ENCODE measurements around the gene CYYR1.

CYYR1 gene

GRCh38 chr21:26550326-26550725 is 22.8 kb downstream of the CYYR1 start:
- no peak for DNase-seq

DNA sequence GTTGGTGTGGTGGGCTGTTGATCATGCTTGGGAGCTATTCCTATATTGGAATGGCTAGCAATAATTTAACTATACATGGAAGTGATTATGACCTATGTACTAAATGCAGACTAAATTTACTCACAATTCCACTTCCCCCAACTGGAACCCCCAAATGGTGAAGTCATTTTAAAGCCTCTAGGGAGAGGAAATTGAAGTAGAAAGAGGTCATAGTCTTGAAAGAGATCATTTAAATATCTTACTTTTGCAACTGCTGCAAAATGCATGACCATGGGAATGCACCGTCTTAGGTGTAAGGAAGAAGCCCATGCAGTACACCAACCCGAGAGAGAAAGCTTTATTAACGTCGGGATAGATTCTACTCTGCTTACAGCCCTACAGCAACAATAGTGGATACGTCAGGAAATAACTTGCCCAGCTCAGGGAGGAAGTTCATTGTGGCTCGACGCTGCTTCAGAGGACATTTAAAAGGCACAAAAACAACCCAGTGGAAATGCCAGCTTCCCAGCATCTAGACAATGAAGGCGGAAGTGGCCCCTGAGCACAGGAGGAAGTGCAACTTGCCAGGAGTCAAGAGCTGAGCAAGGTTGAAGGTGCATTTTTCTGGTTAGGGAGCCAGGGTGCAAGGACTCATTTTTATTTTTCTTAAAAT is 26.5 kb downstream of the CYYR1 start:
- no peak for DNase-seq

- DNase-seq: no peak
Measured at GRCh38 chr21:26544201-26544775, 28.8 kb downstream of the CYYR1 start.

GRCh38 chr21:26540651-26541050 is 32.4 kb downstream of the CYYR1 start:
- DNase-seq: no peak

GRCh38 chr21:26539566-26539965 is 33.5 kb downstream of the CYYR1 start:
- no peak for DNase-seq

- DNase-seq: no peak
Measured at GRCh38 chr21:26534517-26534916, 38.6 kb downstream of the CYYR1 start.

GRCh38 chr21:26532208-26532607 is 40.9 kb downstream of the CYYR1 start:
- no peak for DNase-seq

GRCh38 chr21:26529526-26529925 is 43.6 kb downstream of the CYYR1 start:
- DNase-seq: no peak

DNA sequence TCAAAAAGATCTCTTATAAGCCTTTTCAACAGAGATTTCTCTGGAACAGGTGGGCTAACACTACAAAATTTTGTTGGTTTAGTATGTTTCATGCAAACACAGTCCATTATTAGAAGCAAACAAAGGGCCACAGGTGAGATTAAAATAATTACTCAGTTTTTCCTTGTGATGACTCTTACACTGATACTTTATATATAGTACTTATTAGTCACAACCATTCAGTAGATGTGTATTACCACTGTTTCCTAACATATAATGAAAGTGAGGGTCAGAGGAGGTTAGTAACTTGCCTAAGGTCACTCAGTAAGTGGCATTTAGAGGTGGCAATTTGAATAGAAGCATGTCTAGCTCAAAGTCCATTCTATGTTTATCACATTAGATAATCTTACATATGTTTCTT is 44.2 kb downstream of the CYYR1 start:
- no peak for DNase-seq

DNA sequence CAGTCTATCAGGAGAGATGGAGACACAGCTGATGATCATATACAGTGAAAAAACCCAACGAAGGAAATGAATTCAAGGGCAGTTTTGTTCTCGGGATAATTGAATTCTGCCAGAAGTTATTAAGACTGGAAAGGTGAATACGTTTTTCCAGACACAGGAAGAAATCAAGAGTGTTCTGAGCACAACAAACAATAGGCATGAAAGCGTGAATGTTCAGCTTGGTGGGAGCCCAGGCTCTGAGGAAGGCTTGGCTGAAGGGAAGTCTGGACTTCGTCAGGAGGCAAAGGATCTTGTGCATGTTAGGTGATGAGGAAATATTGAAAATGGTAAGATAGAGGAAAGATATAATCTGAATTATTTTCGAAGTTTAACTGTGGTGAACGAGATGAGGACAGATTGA is 50.4 kb downstream of the CYYR1 start:
- no peak for DNase-seq

GRCh38 chr21:26519142-26519541 is 53.9 kb downstream of the CYYR1 start:
- no peak for DNase-seq

DNA sequence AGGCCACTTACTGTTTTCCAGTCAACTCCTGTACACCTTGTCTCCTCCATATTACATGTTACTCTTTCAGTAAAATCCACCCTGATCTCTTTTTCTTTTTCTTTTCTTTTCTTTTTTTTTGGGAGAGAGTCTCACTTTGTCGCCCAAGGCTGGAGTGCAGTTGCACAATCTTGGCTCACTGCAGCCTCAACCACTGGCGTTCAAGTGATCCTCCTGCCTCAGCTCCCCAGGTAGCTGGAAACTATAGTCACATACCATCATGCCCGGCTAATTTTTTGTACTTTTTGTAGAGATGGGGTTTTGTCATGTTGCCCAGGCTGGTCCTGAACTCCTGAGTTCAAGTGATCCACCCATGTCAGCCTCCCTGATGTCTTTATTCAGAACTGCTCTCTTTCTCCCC is 57.8 kb downstream of the CYYR1 start:
- DNase-seq: no peak

- DNase-seq: no peak
Measured at GRCh38 chr21:26513212-26513611, 59.9 kb downstream of the CYYR1 start.

GRCh38 chr21:26512664-26513063 is 60.4 kb downstream of the CYYR1 start:
- no peak for DNase-seq

GRCh38 chr21:26508903-26509302 is 64.2 kb downstream of the CYYR1 start:
- DNase-seq: no peak

DNA sequence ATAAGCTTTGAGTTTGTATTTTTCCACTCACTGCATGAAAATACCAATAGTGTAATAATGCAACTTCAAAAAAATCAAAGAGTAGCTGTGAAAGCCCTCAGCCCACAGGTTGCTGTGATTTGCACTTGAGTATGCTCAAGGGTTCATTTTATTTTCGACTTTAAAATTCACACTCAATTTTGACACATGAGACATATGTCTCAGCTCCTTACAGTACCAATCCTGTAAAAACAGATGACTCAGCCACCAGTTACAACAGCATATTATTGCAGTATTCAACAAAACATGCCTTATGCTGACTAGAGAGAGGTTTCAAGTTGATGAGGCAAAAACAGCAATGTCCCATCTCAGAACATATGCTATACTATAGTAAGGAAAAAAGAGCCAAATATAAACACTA is 66.1 kb downstream of the CYYR1 start:
- DNase-seq: no peak

- DNase-seq: no peak
Measured at GRCh38 chr21:26505211-26505610, 67.9 kb downstream of the CYYR1 start.

DNA sequence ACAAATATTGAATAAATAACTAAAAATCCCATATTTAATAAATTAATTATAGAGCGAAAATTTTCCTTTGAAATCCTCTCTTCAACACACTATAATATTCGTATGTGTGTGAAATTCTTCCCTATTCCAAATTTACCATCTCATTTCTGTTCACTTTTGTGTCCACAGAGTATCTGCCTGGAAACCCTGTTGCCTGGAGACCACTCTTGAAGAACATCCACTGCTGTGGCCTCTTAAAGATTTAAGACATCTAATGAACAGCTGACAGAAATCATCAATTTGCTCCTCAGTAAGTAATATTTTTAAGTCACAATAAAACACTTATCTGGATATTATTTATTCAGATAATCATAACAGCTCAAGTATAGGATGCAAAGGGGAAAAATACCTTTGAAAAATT is 69.7 kb downstream of the CYYR1 start:
- no peak for DNase-seq

GRCh38 chr21:26501495-26502021 is 71.5 kb downstream of the CYYR1 start:
- DNase-seq: no peak

DNA sequence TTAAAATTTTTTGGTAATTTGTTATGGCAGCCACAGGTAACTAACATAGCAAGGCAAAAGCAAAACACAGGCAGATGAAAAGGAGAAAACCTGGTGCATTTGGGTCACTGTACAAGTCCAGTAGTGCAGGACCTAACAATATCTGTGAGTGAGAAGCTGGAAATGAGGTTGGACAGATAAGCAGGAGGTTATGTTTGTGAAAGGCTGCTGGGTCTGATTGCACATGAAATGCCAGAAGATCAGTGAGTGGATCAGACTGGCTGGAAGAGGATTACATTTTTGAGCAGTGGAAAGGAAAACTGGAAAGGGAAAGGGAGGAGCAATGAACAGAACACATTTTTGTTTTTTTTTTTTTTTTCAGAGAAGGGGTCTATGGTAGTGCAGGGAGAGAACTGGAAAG is 73.6 kb downstream of the CYYR1 start:
- DNase-seq: no peak

DNA sequence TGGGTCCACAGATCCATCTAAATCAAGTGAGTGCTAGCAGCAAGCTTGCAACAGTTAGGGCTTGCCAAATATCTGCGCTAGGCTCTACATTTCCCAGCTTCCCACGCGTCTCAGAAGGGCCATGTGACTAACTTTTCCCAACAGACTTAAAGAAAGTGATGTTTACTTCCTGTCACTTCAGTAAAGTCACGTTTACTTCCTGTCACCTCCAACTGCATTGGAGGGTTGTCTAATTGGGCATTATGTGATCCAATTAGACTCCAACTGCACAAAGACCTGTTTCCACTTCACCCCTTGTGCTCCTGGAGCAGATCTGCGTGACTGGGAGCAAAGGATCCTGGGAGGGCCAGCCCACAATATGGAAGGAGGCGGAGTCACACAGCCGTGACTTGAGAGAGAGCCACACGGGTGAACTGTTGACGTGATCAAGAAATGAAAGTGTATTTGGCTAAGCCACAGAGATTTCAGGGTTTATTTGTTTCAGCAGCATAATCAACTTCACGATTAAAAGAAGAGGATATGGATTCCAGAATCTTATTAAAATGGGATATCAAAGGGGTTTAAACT is 77.7 kb downstream of the CYYR1 start:
- no peak for DNase-seq

DNA sequence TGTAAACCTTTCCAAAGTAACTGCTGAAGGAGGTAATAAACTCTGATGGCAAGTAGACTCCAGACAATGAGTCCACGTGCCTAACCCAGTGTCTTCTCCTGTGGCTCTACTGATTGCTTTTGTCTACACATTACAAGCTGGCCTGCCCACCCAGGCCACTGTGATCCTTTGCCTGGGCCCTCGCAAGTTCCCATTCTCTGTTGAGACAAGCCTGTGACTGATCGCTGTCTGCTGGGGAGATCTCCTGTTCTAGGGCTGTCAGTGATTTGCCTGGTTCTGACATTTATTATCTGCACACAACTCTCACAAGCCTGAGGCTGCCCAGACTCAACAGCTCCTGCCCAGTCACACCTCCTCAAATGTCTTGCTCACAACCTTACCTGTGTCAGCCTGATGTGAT is 81.4 kb downstream of the CYYR1 start:
- no peak for DNase-seq

DNA sequence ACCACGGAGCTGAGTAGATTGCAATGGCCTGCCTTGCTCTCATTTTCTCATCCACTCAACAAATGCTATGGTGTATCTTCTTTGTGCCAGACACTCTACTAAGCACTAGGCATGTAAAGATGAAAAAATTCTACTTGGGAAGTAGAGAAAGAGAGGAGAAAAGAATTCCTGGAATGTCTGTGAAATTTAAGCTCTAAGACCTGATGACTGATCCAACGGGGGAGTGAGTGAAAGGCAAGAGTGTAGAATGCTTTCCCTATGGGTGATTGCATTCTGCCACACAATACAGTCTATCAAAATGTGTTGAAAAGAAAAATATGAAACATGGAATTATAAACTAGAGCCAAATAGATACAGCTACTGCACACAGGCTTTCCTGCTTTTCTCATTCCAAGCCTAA is 82.3 kb downstream of the CYYR1 start:
- DNase-seq: no peak

DNA sequence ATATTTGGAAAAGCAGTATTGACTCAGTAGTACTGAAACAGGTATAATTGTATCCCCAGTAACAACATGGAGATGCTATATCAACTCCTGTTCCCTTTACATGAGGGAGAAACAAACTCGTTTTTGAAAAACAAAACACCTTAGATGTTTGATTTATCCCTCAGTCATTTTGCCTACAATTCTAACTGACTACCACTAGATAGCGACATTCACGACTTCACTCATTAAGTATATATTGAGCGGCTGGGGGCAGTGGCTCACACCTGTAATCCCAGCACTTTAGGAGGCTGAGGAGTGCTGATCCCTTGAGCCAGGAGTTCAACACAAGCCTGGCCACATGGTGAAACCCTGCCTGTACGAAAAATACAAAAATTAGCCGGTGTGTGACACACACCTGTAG is 83.3 kb downstream of the CYYR1 start:
- no peak for DNase-seq
